Mammary epithelial cell (primary cell): ENCODE results near the gene TCF7L1.

Experiments used
- CTCF ChIP-seq, 2 donors: IDR thresholded peaks in 1 of 2; conservative IDR thresholded peaks in 1 of 2; 2 replicates each; pipeline ENCODE4 v1.5.1; 2011 to 2012; ENCODE audit warnings: inconsistent platforms in 2 of 2, low read length in 2 of 2, mild to moderate bottlenecking in 2 of 2, control low read depth in 1 of 2, low read depth in 1 of 2; ENCODE audit not compliant: insufficient read depth in 1 of 2; ENCODE audit errors: extremely low read depth in 1 of 2
- EZH2 ChIP-seq: IDR thresholded peaks from 2 replicates; pipeline ENCODE4 v1.6.1; 2012; ENCODE audit warnings: low read length, inconsistent platforms, borderline replicate concordance

GRCh38 chr2:85175369-85176299, 42.4 kb downstream of the TCF7L1 start:
- TF ChIP-seq CTCF (conservative IDR thresholded peaks at IDR 0.05 in 1 of 2, IDR thresholded peaks at IDR 0.05 in 1 of 2; ENCODE audit: extremely low read depth in 1 of 2, insufficient read depth in 1 of 2, low read depth in 1 of 2, low read length in 2 of 2) (no peak), EZH2 (no peak)
